ACHN (cell line): ENCODE data around the gene ERF.

Experiments used
- DNase-seq: peaks from one replicate; pipeline ENCODE4 v3.0.0-alpha.2; 2015
- in situ Hi-C: cut with HindIII; loops from 2 replicates; pipeline ENCODE4 v1.10.0; 2017; ENCODE audit warnings: low sequenced_read_pairs, low pct_ligation_motif_present, low pct_unique_long_range_greater_than_20kb

Gene ERF

DNA sequence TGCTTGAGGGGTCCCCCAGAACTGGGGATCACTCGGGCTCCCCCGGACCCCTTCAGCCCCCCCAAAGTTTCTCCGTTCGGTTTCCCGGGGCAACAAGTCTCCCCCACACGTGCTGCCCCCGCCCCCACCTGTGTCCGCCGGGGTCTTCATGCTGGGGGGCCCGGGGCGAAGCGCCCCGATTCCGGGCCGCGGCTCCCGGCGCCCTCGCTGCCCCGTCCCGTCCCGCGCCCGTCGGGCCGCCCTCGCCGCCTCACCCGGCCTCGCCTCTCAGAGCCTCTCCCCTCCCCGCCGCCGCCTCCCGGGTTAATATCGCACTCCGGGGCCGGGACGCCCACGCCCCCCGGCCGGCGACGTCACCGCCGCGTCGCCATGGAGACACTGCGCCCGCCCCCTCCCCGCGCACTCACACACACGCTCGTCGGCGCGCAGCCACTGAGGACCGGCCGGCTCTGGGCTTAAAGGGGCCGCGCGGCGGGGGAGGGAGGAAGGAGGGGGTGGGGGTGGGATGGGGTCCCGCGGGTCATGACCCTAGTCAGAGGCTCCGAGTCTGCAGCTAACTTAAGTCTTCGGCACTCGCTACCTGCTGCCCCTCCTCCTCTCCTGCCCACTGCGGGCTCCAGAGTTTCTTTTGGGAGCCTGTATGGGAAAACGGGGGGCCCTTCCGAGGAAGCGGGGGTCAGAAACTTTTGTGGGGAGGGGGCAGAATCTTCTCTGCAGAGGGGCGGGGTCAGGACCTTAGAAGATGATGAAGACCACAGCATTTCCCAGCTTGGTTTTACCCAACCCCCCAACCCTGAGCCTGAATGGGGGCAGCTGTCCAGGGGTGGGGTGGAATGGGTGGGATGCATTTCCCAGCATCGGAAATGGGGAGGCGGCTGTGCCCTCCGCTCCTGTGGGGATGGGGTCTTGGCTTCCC, at the start of gene ERF:
Gene ERF (minus strand): TSS at position 279 of the 916 bp plus-strand sequence. CDS start 129 bp downstream, at position 150.
- DNase-seq, result peak; percentile 86
- in situ Hi-C loops, result no loop called here

- in situ Hi-C loops, result no loop called here
- no peak for DNase-seq
These were observed 48.9 kb upstream of the ERF start for GRCh38 chr19:42303876-42304275.

DNA sequence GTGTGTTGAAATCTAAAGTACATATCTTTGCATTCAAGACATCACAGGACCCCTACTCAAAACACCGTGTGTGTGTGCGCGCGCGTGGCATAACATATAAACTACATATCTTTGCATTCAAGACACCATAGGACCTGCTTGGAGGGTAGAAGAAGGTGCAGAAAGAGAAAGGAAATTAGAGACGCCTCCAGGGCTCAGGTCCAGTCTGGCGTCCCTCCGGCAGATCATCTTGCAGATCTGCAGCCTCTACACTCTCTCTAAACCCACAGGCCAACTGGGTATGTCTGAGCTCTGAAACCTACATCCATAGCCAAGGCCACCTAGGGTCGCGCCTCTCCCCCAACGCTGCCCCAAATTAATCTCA, 48.2 kb upstream of the ERF start:
- in situ Hi-C loops, result no loop called here

DNA sequence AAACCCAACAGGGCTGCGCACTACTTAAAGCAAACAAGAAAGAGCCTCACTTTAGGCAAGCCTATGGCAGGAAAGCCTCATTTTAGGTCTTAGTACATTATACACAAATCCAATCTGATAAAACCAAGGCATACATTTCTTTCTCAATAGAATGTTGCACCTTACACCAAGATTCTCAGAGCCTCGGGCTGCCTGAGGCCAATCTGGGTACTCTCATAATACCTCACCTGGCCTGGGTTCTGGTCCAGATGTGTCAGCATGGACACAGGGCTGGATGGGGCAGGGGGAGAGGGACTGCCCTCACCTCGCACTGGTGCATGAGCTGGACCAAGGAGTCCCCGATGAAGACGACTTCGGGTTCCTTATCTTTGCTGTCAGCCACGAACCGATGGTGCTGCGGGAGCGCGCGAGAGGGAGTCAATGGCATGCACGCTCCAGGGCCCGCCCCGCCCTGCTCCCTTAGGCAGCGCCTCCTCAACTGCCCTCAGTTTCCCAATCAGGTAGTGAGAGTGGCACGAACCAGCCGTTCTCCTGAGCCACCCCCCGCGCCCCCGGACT, 46.8 kb upstream of the ERF start, which contains the start of gene PRR19:
Gene PRR19 (plus strand): TSS at position 487 of the 558 bp plus-strand sequence. CDS start 7,453 bp downstream, outside the sequence.
- DNase-seq, result no peak
- in situ Hi-C loops, result no loop called here

More for the DNA sequence above, 48.2 kb upstream of the ERF start:
- no peak for DNase-seq

- DNase-seq, result no peak
- in situ Hi-C loops, result no loop called here
These were observed 42.1 kb upstream of the ERF start for GRCh38 chr19:42297039-42297438.

DNA sequence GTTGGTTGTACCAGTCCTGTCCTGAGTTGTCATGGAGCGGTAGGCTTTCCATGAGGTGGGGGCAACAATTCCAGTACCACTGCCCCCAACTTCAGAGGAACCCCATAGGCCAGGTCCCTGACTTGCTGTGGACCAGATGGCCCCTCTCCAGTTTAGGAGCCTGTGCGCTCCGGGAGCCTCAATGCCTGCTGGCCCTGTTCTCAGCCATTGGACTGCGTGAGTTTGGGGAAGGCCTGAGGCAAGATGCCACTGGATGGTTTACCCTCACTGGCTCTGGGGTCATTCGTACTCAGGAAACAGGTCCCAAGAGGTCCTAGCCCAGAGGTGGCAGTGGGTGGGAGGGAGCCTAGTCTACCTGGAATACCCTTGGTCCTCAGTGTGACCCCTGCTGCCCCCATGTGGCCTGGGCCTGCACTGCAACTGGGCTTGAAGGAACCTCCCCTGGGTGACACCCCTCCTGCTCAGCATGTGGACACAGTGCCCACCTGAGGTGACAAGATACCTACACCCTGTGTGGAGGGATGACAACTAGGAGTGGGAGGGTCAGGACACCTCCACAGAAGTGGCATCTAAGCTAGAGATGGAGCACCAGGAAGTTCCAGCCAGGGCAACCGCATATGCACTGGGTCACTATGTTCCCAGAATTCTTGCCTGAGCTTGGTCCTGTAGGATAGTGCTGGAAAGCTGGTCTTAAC, 41.0 kb upstream of the ERF start:
- DNase-seq, result peak; percentile 65
- in situ Hi-C loops, result no loop called here

DNA sequence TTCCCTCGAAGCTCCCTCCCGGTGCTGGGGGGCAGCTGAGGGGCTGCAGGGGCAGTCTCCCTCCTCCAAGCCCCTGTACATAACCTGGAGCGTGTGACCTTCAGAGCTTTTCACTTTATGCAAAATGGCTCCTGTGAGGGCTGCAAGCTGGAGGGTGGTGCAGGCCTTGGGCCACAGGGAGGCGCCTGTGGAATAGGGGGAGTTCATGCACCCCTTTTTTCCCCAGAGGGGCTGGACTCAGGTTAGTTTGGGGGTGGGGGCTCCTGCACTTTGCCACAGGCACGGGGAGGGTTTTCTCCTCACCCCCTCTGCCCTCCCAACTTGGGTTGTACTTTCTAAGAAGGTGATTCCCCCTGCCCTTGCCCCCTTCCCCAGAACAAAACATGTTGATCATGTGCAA, 40.4 kb upstream of the ERF start:
- in situ Hi-C loops, result no loop called here
- no peak for DNase-seq

GRCh38 chr19:42294471-42295137, 39.7 kb upstream of the ERF start:
- no peak for DNase-seq
- in situ Hi-C loops, result no loop called here

DNA sequence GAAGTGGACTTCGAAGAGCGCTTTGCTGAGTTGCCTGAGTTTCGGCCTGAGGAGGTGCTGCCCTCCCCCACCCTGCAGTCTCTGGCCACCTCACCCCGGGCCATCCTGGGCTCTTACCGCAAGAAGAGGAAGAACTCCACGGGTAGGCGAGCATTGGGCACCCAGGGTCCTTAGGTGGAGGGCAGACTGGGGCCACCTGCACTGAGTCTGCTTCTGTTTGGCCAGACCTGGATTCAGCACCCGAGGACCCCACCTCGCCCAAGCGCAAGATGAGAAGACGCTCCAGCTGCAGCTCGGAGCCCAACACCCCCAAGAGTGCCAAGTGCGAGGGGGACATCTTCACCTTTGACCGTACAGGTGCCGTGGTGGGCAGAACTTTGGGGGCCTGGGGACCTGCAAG, 39.0 kb upstream of the ERF start:
- in situ Hi-C loops, result no loop called here
- no peak for DNase-seq

DNA sequence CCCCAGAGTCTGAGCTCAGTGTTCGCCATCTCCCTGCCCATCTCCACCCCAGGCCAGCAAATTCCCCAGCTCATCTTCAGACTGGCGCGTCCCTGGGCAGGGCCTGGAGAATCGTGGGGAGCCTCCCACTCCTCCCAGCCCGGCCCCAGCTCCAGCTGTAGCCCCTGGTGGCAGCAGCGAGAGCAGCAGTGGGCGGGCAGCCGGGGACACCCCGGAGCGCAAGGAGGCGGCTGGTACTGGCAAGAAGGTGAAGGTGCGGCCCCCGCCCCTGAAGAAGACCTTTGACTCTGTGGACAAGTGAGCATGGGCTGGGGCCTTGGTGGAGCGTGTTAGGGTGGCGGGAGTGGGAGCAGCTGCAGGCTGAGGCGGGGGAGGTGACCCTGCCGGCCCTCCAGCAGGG, 38.6 kb upstream of the ERF start:
- no peak for DNase-seq
- in situ Hi-C loops, result no loop called here

DNA sequence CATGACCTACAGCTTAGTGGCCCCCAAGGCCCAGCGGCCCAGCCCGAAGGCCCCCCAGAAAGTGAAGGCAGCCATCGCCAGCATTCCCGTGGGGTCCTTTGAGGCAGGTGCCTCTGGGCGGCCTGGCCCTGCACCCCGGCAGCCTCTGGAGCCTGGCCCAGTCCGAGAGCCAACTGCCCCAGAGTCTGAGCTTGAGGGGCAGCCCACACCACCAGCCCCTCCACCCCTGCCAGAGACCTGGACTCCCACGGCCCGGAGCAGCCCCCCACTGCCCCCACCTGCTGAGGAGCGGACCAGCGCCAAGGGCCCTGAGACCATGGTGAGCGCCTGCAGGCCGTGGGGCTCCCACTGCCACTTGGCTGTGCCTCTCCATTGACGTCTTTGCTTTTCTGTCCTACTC, 38.0 kb upstream of the ERF start:
- in situ Hi-C loops, result no loop called here
- DNase-seq, result no peak

GRCh38 chr19:42292042-42292960, 37.4 kb upstream of the ERF start:
- in situ Hi-C loops, result no loop called here
- no peak for DNase-seq

- DNase-seq, result no peak
- in situ Hi-C loops, result no loop called here
These were observed 36.5 kb upstream of the ERF start for GRCh38 chr19:42291435-42291810.

GRCh38 chr19:42290523-42291434, 35.9 kb upstream of the ERF start:
- peak; percentile 34 for DNase-seq
- in situ Hi-C loops, result no loop called here

DNA sequence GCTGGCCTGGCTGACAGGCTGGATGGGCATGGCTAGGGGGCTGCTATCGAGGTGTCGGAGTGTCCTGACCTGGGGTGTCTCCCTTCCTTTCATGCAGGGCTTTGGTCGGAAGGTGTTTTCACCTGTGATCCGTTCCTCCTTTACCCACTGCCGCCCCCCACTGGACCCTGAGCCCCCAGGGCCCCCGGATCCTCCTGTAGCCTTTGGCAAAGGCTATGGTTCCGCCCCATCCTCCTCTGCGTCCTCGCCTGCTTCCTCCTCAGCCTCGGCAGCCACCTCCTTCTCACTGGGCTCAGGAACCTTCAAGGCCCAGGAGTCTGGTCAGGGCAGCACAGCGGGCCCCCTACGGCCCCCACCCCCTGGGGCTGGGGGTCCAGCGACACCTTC, 35.2 kb upstream of the ERF start:
- no peak for DNase-seq
- in situ Hi-C loops, result no loop called here

GRCh38 chr19:42289556-42290041, 34.7 kb upstream of the ERF start:
- DNase-seq, result no peak
- in situ Hi-C loops, result no loop called here
